B cell (primary cell): ENCODE results near the gene LIG3. TPM values are rescaled to one million over a fixed set of nuclear protein-coding genes. Genes with fewer than 3 reads are reported as not detected.
"Not testable (repeated sequence)": the region's sequence is repeated elsewhere in the genome, so short reads cannot be mapped to it uniquely, and the experiment has no call there.

Experiments
- ATAC-seq: fragments of 200-7000 bp; cut with Tn5 transposase; one replicate; pipeline ENCODE4 v1.10.0; 2021; ENCODE audit warnings: low read depth, mild to moderate bottlenecking, moderate number of reproducible peaks, moderate library complexity
- CTCF ChIA-PET: fragments of 350-600 bp; sonication (Branson Sonifier 250); formaldehyde crosslinking; loops from one replicate; lab custom pipeline; 2021; ENCODE audit warnings: antibody characterized with exemption, inconsistent platforms; lab: Charles Lee
- POLR2A ChIA-PET: fragments of 350-600 bp; sonication (Branson Sonifier 250); formaldehyde crosslinking; loops from one replicate; lab custom pipeline; 2021; ENCODE audit warnings: antibody characterized with exemption; lab: Charles Lee
- DNase-seq: peaks from one replicate; pipeline ENCODE4 v3.0.0; 2013
- H2AFZ ChIP-seq: 2 replicates; pipeline ENCODE4 v1.6.1; 2012; ENCODE audit warnings: mild to moderate bottlenecking, low read depth, low read length; ENCODE audit not compliant: insufficient read depth, poor library complexity, severe bottlenecking
- H3K27ac ChIP-seq, 2 donors: 1 replicate in 1 of 2; 2 replicates in 1 of 2; pipeline ENCODE4 v1.5.1; 2012 to 2013; ENCODE audit warnings: low read length in 2 of 2, mild to moderate bottlenecking in 2 of 2, moderate library complexity in 1 of 2
- H3K27me3 ChIP-seq, 4 experiments: fragments of 200-600 bp in 1 of 4; sonication (generic) in 1 of 4; replicated peaks in 1 of 4; 1 replicate in 2 of 4; 2 replicates in 2 of 4; pipeline versions ENCODE4 v1.6.1 to v1.7.0; 2013 to 2016; ENCODE audit warnings: low read length in 3 of 4, mild to moderate bottlenecking in 2 of 4, mixed read lengths in 1 of 4, moderate library complexity in 1 of 4; ENCODE audit not compliant: insufficient read depth in 4 of 4, control insufficient read depth in 3 of 4; ENCODE audit errors: control extremely low read depth in 1 of 4
- H3K36me3 ChIP-seq, 2 experiments: replicated peaks in 1 of 2; 1 replicate in 1 of 2; 2 replicates in 1 of 2; pipeline versions ENCODE4 v1.6.1 to v1.7.1; 2013; ENCODE audit warnings: low read length in 1 of 2; ENCODE audit not compliant: insufficient read depth in 2 of 2, control insufficient read depth in 1 of 2; ENCODE audit errors: control extremely low read depth in 1 of 2, extremely low read depth in 1 of 2
- H3K4me1 ChIP-seq, 2 donors: fragments of 200-600 bp in 1 of 2; sonication (generic) in 1 of 2; 1 replicate in 1 of 2; 2 replicates in 1 of 2; pipeline versions ENCODE4 v1.5.1 to v1.6.1; 2013 to 2017; ENCODE audit warnings: low read length in 2 of 2; ENCODE audit not compliant: control insufficient read depth in 2 of 2, insufficient read depth in 2 of 2
- H3K4me2 ChIP-seq: replicated peaks from 2 replicates; pipeline ENCODE3; 2012; ENCODE audit warnings: mild to moderate bottlenecking, low read depth, low read length; ENCODE audit not compliant: poor library complexity, severe bottlenecking
- H3K4me3 ChIP-seq, 5 experiments: fragments of 200-600 bp in 1 of 5; sonication (generic) in 1 of 5; 1 replicate in 3 of 5; 2 replicates in 2 of 5; pipeline versions ENCODE4 v1.5.1 to v1.7.0; 2011 to 2016; ENCODE audit warnings: low read length in 4 of 5, mild to moderate bottlenecking in 4 of 5, low read depth in 2 of 5, control low read depth in 1 of 5, moderate library complexity in 1 of 5; ENCODE audit not compliant: insufficient read depth in 1 of 5; ENCODE audit errors: control extremely low read depth in 1 of 5, extremely low read depth in 1 of 5
- H3K79me2 ChIP-seq: fragments of 200-600 bp; sonication (generic); one replicate; pipeline ENCODE4 v1.6.0; 2016; ENCODE audit warnings: low read length; ENCODE audit not compliant: control insufficient read depth, insufficient read depth
- H3K9ac ChIP-seq: fragments of 200-600 bp; sonication (generic); 2 replicates; pipeline ENCODE4 v1.6.1; 2017; ENCODE audit warnings: mild to moderate bottlenecking, low read length, moderate library complexity
- H3K9me3 ChIP-seq, 3 donors: one replicate each; pipeline versions ENCODE4 v1.6.1 to v1.7.1; 2013; ENCODE audit warnings: low read length in 2 of 3; ENCODE audit not compliant: control insufficient read depth in 2 of 3, insufficient read depth in 1 of 3; ENCODE audit errors: control extremely low read depth in 1 of 3
- H4K20me1 ChIP-seq: 2 replicates; pipeline ENCODE4 v1.6.0; 2012; ENCODE audit warnings: mild to moderate bottlenecking, low read length; ENCODE audit not compliant: insufficient read depth, control insufficient read depth, poor library complexity, severe bottlenecking
- H3K27ac Mint-ChIP-seq: one replicate; pipeline ENCODE4 v1.8.0; 2021; ENCODE audit warnings: mixed read lengths
- H3K27me3 Mint-ChIP-seq: one replicate; pipeline ENCODE4 v1.8.0; 2021; ENCODE audit warnings: mixed read lengths
- H3K4me1 Mint-ChIP-seq: one replicate; pipeline ENCODE4 v1.8.0; 2021; ENCODE audit warnings: mixed read lengths
- H3K4me3 Mint-ChIP-seq: one replicate; pipeline ENCODE4 v1.8.0; 2021; ENCODE audit warnings: mixed read lengths
- H3K9me3 Mint-ChIP-seq: one replicate; pipeline ENCODE4 v1.8.0; 2022; ENCODE audit warnings: mixed read lengths; ENCODE audit not compliant: insufficient read depth
- EZH2 ChIP-seq: IDR thresholded peaks from 2 replicates; pipeline ENCODE4 v1.6.1; 2012; ENCODE audit warnings: borderline replicate concordance, low read depth, mild to moderate bottlenecking, moderate library complexity, low read length; ENCODE audit not compliant: insufficient read depth, poor library complexity, severe bottlenecking
- WGBS: methylation state at CpG from one replicate; pipeline ENCODE4 v1.1.5; 2013; ENCODE audit warnings: missing lambda C conversion rate; ENCODE audit not compliant: insufficient coverage; 5-methylcytosine and 5-hydroxymethylcytosine counted together
- intact Hi-C: fragments of 100-400 bp; cut with micrococcal nuclease; formaldehyde crosslinking; loops from one replicate; pipeline ENCODE4 v1.10.0; 2022
- polyA plus RNA-seq: library from polyadenylated mRNA; depleted of rRNA; stranded (reverse); fragments of >200 nt; gene quantifications from 2 replicates; pipeline ENCODE4 v1.2.3, GENCODE V29; 2012
- total RNA-seq, 2 donors: library from RNA; stranded (reverse); fragments of 120-200 nt in 1 of 2; gene quantifications; 1 replicate in 1 of 2; 2 replicates in 1 of 2; pipeline versions ENCODE4 v1.2.3 to v1.2.4, GENCODE V29; 2013 to 2022
- TF ChIP-seq, protein P1 (sequence below): fragments of 200-600 bp; IDR thresholded peaks from one replicate; pipeline ENCODE4 v1.8.0; 2022; ENCODE audit warnings: antibody characterized with exemption, mild to moderate bottlenecking

LIG3 gene
- total and polyA plus RNA-seq, 2 donors (not counting 1 experiment from before 2014, with no cell fraction given): 8.8 to 34.4 TPM

DNA sequence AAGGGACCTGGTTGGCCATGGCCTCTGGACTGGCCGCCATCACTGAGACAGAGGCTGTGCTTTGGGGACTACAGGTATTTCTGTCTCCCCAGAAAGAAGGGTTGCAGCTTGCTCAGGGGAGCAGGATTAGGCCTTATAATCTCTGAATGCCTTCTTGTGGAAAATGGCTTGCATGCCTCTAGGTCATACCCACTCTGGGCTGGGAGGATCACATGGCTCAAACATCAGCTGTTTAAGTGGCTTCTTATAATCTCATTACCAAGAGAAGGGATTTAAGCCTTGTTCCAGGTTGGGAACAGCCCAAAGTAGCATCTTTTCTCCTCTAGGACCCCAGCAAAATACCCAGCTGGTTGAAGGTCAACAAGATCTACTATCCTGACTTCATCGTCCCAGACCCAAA is 19.1 kb downstream of the LIG3 start:
- Mint-ChIP-seq H3K27ac (no peak overlapping the region), H3K9me3 (no peaks in the 10 kb centered on the region), H3K4me3 (no peak overlapping the region), H3K27me3 (no peaks in the 10 kb centered on the region), H3K4me1 (peaks cover 3% of the 10 kb centered on the region)
- Histone ChIP-seq H4K20me1 (no peaks in the 10 kb centered on the region), H3K9me3 (no peaks in the 10 kb centered on the region), H3K4me2 (no peak overlapping the region), H3K36me3 (peaks cover 0 to 28% of the 10 kb centered on the region in 2 experiments), H3K4me1 (no peaks in the 10 kb centered on the region), H3K4me3 (no peak overlapping the region), H3K9ac (no peak overlapping the region), H3K27ac (no peak overlapping the region), H2AFZ (no peak overlapping the region), H3K79me2 (no peaks in the 10 kb centered on the region), H3K27me3 (no peaks in the 10 kb centered on the region)
- TF ChIP-seq, protein P1, sequence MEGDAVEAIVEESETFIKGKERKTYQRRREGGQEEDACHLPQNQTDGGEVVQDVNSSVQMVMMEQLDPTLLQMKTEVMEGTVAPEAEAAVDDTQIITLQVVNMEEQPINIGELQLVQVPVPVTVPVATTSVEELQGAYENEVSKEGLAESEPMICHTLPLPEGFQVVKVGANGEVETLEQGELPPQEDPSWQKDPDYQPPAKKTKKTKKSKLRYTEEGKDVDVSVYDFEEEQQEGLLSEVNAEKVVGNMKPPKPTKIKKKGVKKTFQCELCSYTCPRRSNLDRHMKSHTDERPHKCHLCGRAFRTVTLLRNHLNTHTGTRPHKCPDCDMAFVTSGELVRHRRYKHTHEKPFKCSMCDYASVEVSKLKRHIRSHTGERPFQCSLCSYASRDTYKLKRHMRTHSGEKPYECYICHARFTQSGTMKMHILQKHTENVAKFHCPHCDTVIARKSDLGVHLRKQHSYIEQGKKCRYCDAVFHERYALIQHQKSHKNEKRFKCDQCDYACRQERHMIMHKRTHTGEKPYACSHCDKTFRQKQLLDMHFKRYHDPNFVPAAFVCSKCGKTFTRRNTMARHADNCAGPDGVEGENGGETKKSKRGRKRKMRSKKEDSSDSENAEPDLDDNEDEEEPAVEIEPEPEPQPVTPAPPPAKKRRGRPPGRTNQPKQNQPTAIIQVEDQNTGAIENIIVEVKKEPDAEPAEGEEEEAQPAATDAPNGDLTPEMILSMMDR: no peak
- TF ChIP-seq EZH2: no peak
- CTCF ChIA-PET: interaction anchor here (0.7 to 6.9 kb wide), 11 partner anchors 8 to 748 kb away, joined by 3 to 70 read pairs (median 6); partner anchors contain the start of genes FNDC8, RAD51D and RFFL
- no peak for DNase-seq
- intact Hi-C loops: loop anchor here (5.0 kb wide), 1 partner anchor 457 kb away; no protein-coding TSS in a partner anchor
- POLR2A ChIA-PET: no interaction called here
- 91% methylated on average over 1 of the region's 2 CpGs for WGBS
- no peak for ATAC-seq

DNA sequence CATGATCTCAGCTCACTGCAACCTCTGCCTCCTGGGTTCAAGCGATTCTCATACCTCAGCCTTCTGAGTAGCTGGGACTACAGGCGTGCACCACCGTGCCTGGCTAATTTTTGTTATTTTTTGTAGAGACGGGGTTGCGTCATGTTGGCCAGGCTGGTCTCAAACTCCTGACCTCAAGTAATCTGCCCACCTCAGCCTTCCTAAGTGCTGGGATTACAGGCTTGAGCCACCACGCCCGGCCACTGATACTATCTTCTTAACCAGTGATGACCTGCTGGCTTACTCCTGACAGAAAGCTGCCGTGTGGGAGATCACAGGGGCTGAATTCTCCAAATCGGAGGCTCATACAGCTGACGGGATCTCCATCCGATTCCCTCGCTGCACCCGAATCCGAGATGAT is 20.7 kb downstream of the LIG3 start:
- CTCF ChIA-PET: interaction anchor here (1.0 to 6.9 kb wide), 5 partner anchors 63 to 120 kb away, joined by 3 to 70 read pairs (median 25); partner anchors contain the start of genes FNDC8, RAD51D and RFFL
- ATAC-seq, POLR2A ChIA-PET, H3K4me1 Mint-ChIP-seq, H3K9ac ChIP-seq, H3K27me3 ChIP-seq, H3K27ac Mint-ChIP-seq, H3K9me3 Mint-ChIP-seq, H3K4me3 Mint-ChIP-seq, H3K4me1 ChIP-seq, H3K4me2 ChIP-seq, H3K9me3 ChIP-seq, H2AFZ ChIP-seq, H3K27me3 Mint-ChIP-seq, H3K79me2 ChIP-seq, intact Hi-C loops, H3K4me3 ChIP-seq, DNase-seq, H4K20me1 ChIP-seq, H3K27ac ChIP-seq: not testable (repeated sequence)
- peaks cover 0 to 21% of the 10 kb centered on the region in 2 experiments for H3K36me3 ChIP-seq
- WGBS: 98% methylated on average over 12 of the region's 14 CpGs
